Activated CD4-positive, alpha-beta T cell treated with anti-CD3 and anti-CD28 coated beads, Interleukin-2, amount 10 ng/mL, durations not matched to agents 24 days and 14 days (primary cell): ENCODE measurements around the gene RYR3. TPM values are rescaled to one million over a fixed set of nuclear protein-coding genes. Genes with fewer than 3 reads are reported as not detected.
"Not testable (repeated sequence)": the region's sequence is repeated elsewhere in the genome, so short reads cannot be mapped to it uniquely, and the experiment has no call there.

Experiments
- DNase-seq: peaks from one replicate; pipeline ENCODE4 v3.0.0; 2022
- H3K27ac Mint-ChIP-seq: one replicate; pipeline ENCODE4 v1.8.0; 2022; ENCODE audit warnings: mild to moderate bottlenecking, mixed read lengths
- H3K27me3 Mint-ChIP-seq: one replicate; pipeline ENCODE4 v1.8.0; 2022; ENCODE audit warnings: mixed read lengths
- H3K36me3 Mint-ChIP-seq: one replicate; pipeline ENCODE4 v1.8.0; 2022; ENCODE audit warnings: low read depth, mild to moderate bottlenecking, mixed read lengths
- H3K4me1 Mint-ChIP-seq: one replicate; pipeline ENCODE4 v1.8.0; 2021; ENCODE audit warnings: mixed read lengths
- H3K4me3 Mint-ChIP-seq: one replicate; pipeline ENCODE4 v1.8.0; 2022; ENCODE audit warnings: mild to moderate bottlenecking, moderate library complexity, mixed read lengths
- H3K9me3 Mint-ChIP-seq: one replicate; pipeline ENCODE4 v1.8.0; 2021; ENCODE audit warnings: mixed read lengths
- intact Hi-C: fragments of 100-400 bp; cut with micrococcal nuclease; formaldehyde crosslinking; loops from one replicate; pipeline ENCODE4 v1.15.1; 2023
- total RNA-seq: library from RNA; stranded (reverse); gene quantifications from 2 replicates; pipeline ENCODE4 v1.2.3, GENCODE V29; 2022

The RYR3 gene
- total RNA-seq, 1 donor from 2014 or later: not detected

- H3K36me3 Mint-ChIP-seq: no peaks in the 10 kb centered on the region
- H3K9me3 Mint-ChIP-seq: no peaks in the 10 kb centered on the region
These were observed 478.3 kb downstream of the RYR3 start for GRCh38 chr15:33788906-33789540.

GRCh38 chr15:33794453-33794852, 483.7 kb downstream of the RYR3 start:
- Mint-ChIP-seq H3K9me3 (no peaks in the 10 kb centered on the region), H3K36me3 (no peaks in the 10 kb centered on the region), H3K4me3 (no peak overlapping the region), H3K4me1 (no peaks in the 10 kb centered on the region), H3K27ac (no peak overlapping the region), H3K27me3 (peaks cover 2% of the 10 kb centered on the region)
- DNase-seq: no peak
- intact Hi-C loops: no loop called here

More at GRCh38 chr15:33788906-33789540, 478.3 kb downstream of the RYR3 start:
- Mint-ChIP-seq H3K4me1 (no peaks in the 10 kb centered on the region), H3K4me3 (no peak overlapping the region), H3K27me3 (peaks cover 8% of the 10 kb centered on the region), H3K27ac (no peak overlapping the region)
- DNase-seq: no peak
- intact Hi-C loops: no loop called here

- H3K27ac Mint-ChIP-seq: no peak overlapping the region
- no peaks in the 10 kb centered on the region for H3K9me3 Mint-ChIP-seq
- intact Hi-C loops: no loop called here
- peaks cover 2% of the 10 kb centered on the region for H3K27me3 Mint-ChIP-seq
- DNase-seq: no peak
- H3K4me3 Mint-ChIP-seq: no peak overlapping the region
- H3K36me3 Mint-ChIP-seq: no peaks in the 10 kb centered on the region
- H3K4me1 Mint-ChIP-seq: no peaks in the 10 kb centered on the region
These were observed 484.3 kb downstream of the RYR3 start for GRCh38 chr15:33795070-33795469.

DNA sequence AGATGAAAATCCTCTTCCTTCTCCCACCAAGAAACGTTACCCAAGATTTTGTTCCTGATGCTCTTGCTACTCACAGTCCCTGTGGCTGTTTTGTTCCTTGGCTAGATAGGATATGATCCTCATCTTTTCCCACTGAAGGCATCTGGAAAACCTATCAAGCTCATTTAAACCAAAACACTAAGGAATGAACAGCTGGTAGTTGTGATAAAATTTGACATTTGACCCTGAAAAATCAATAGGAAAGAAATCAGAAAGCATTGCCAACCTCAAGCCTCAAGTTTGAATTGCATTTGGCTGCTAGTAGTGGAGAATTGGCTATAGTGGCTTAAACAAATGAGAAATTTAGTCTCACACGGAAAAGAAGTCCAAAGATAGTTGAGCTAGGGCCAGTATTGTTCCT, 486.9 kb downstream of the RYR3 start:
- H3K27me3 Mint-ChIP-seq: peaks cover 6% of the 10 kb centered on the region
- no peaks in the 10 kb centered on the region for H3K9me3 Mint-ChIP-seq
- no peak overlapping the region for H3K27ac Mint-ChIP-seq
- no peak for DNase-seq
- intact Hi-C loops: no loop called here
- H3K4me1 Mint-ChIP-seq: no peaks in the 10 kb centered on the region
- H3K36me3 Mint-ChIP-seq: no peaks in the 10 kb centered on the region
- H3K4me3 Mint-ChIP-seq: no peak overlapping the region

GRCh38 chr15:33801954-33802353, 491.2 kb downstream of the RYR3 start:
- Mint-ChIP-seq H3K27ac (no peak overlapping the region), H3K36me3 (no peaks in the 10 kb centered on the region), H3K4me1 (no peaks in the 10 kb centered on the region), H3K27me3 (peaks cover 6% of the 10 kb centered on the region), H3K4me3 (no peak overlapping the region), H3K9me3 (no peaks in the 10 kb centered on the region)
- intact Hi-C loops: no loop called here
- no peak for DNase-seq

DNA sequence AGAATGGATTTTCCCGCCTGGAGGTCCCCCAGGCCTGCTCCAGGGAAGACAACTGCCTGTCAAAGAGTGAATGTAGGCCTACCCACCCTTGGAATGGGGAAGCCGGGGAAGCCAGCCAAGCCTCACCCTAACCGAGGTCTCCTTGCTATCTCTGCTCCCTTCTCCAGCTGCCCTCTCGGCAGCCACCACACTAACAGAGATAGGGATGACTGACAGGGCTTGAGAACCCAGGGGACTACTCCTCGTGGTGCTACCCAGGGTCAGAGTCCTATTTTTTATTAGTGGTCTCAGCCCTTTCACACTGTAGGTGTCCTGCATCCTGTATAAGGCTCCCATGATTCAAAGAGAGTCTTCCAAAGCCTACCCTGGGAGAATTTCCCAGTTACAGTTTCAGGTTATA, 496.9 kb downstream of the RYR3 start:
- Mint-ChIP-seq H3K4me3 (no peak overlapping the region), H3K4me1 (no peaks in the 10 kb centered on the region), H3K36me3 (no peaks in the 10 kb centered on the region), H3K27me3 (no peaks in the 10 kb centered on the region), H3K9me3 (no peaks in the 10 kb centered on the region), H3K27ac (no peak overlapping the region)
- no peak for DNase-seq
- intact Hi-C loops: no loop called here

DNA sequence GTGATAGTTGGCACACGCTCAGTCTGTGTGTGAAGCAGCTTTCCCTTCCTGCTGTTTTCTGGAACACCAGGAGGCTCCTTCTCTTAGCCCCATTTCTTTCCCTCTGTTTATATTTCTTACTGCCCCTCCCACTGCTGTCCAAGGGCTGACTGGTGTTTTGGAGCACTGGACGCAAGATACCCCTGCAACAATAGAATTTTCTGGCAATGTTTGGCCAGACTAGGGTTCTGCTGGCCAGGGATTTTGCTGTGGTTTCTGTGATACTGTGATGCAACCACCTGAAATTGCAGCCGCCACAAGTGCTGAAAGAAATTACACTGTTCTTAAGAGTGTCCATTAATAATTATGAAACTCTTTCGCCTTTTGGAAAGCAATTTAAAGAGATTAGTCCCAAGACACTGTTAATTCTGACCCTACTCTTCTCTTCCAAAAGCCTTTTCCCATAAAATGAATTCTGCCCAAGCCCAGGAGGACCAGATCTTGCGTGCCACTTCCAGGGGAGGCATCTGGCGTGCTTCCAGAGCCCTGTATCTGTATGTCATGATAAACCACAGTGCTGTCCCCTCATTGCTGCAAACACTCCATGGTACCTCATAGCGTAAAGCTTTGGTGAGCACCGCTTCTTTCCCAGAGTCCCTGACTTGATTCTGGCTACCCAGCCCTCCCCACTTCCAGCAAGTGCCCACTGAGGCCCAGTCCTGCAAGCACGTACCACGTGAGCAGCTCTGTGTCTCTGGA, 498.1 kb downstream of the RYR3 start:
- H3K4me1 Mint-ChIP-seq: no peaks in the 10 kb centered on the region
- no peak for DNase-seq

DNA sequence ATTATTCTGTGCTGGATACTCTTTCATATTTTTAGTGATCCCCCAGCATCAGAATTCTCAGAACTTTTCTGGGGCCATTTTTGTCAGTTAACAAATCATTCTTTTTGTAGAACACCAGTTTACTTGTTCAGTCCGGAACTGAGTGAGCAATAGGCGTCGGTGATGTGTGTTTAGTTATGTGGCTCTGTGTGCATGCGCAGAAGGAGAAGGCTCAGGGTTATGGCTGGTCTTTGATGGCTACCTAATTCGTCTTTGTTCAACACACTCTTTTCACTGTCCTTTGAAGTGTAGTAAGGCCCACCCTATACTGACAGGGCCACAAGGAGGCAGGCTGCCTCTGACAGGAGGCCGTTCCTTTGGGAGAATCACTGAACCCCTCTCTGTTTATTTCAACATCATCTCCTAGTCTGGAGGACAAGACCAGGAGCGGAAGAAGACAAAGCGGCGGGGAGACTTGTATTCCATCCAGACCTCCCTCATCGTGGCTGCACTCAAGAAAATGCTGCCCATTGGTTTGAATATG, 499.4 kb downstream of the RYR3 start:
- no peak for DNase-seq
- Mint-ChIP-seq H3K36me3 (no peaks in the 10 kb centered on the region), H3K27ac (no peak overlapping the region), H3K9me3 (no peaks in the 10 kb centered on the region), H3K4me3 (no peak overlapping the region), H3K4me1 (no peaks in the 10 kb centered on the region), H3K27me3 (no peaks in the 10 kb centered on the region)
- intact Hi-C loops: no loop called here

More for the DNA sequence above, 498.1 kb downstream of the RYR3 start:
- Mint-ChIP-seq H3K27me3 (no peaks in the 10 kb centered on the region), H3K9me3 (no peaks in the 10 kb centered on the region), H3K36me3 (no peaks in the 10 kb centered on the region), H3K4me3 (no peak overlapping the region), H3K27ac (no peak overlapping the region)
- intact Hi-C loops: no loop called here

DNA sequence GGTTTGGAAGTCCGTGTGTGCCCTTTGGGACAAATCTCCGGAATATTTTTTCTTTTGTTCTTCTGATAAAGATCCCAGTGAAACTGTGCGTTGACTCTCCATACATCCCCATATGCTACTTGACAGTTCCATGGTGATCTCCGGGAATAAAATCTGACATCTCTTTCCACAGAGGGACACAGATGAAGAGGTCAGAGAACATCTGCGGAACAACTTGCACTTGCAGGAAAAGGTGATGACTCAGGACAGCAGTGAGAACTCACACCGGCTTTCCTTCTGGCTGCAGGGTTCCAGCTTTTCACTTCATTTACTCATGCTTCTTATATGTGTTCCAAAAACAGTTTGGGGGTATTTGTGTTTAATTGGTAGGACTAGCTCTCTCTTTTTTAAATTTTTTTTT, 500.0 kb downstream of the RYR3 start:
- intact Hi-C loops: no loop called here
- H3K27me3 Mint-ChIP-seq: no peaks in the 10 kb centered on the region
- H3K9me3 Mint-ChIP-seq: no peaks in the 10 kb centered on the region
- no peak overlapping the region for H3K27ac Mint-ChIP-seq
- H3K4me3 Mint-ChIP-seq: no peak overlapping the region
- H3K4me1 Mint-ChIP-seq: no peaks in the 10 kb centered on the region
- no peaks in the 10 kb centered on the region for H3K36me3 Mint-ChIP-seq
- no peak for DNase-seq

DNA sequence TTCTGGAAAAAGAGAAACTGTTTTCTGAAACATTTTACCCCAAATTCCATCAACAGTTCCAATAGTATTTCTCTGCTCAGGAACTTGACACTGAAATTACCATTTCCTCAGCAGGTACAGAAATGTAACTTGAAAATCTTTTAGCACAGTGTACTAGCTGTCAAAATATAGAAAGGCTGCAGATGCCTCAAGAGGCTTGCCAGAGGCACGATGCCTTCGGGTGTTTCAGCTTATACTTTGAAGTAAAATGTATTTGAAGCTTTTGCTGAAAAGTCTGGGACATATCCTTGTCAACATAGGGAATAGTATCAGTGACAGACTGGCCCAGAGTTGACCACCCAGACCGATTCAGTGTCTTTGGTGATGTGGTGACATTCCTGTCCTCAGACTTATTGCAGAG, 503.1 kb downstream of the RYR3 start:
- Mint-ChIP-seq H3K4me1 (no peaks in the 10 kb centered on the region), H3K27ac (no peak overlapping the region), H3K27me3 (no peaks in the 10 kb centered on the region), H3K4me3 (no peak overlapping the region), H3K9me3 (no peaks in the 10 kb centered on the region), H3K36me3 (no peaks in the 10 kb centered on the region)
- intact Hi-C loops: no loop called here
- DNase-seq: no peak

DNA sequence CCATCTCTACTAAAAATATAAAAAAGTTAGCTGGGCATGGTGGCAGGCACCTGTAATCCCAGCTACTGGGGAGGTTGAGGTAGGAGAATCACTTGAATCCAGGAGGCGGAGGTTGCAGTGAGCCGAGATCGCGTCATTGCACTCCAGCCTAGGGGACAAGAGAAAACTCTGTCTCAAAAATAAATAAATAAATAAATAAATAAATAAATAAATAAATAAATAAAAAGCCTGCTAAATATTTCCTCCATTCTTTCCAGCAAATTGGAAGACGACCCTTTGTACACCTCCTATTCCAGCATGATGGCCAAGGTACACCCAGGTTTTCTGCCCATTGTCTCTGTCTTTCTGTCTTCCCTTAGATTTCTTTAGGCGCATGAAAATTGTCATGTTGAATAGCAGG, 508.7 kb downstream of the RYR3 start:
- intact Hi-C loops, H3K4me1 Mint-ChIP-seq, H3K9me3 Mint-ChIP-seq, H3K4me3 Mint-ChIP-seq, H3K36me3 Mint-ChIP-seq, DNase-seq, H3K27me3 Mint-ChIP-seq, H3K27ac Mint-ChIP-seq: not testable (repeated sequence)

- Mint-ChIP-seq H3K27me3 (peaks cover 6% of the 10 kb centered on the region), H3K4me1 (no peaks in the 10 kb centered on the region), H3K9me3 (no peaks in the 10 kb centered on the region), H3K27ac (no peak overlapping the region), H3K4me3 (no peak overlapping the region), H3K36me3 (no peaks in the 10 kb centered on the region)
- DNase-seq: no peak
- intact Hi-C loops: no loop called here
These were observed 511.7 kb downstream of the RYR3 start for GRCh38 chr15:33822479-33822878.

GRCh38 chr15:33823119-33823518, 512.4 kb downstream of the RYR3 start:
- Mint-ChIP-seq H3K9me3 (no peaks in the 10 kb centered on the region), H3K4me3 (no peak overlapping the region), H3K36me3 (no peaks in the 10 kb centered on the region), H3K27me3 (peaks cover 6% of the 10 kb centered on the region), H3K4me1 (no peaks in the 10 kb centered on the region), H3K27ac (no peak overlapping the region)
- intact Hi-C loops: no loop called here
- no peak for DNase-seq

- H3K27ac Mint-ChIP-seq: no peak overlapping the region
- H3K27me3 Mint-ChIP-seq: peaks cover 6% of the 10 kb centered on the region
- DNase-seq: no peak
- H3K4me3 Mint-ChIP-seq: no peak overlapping the region
- H3K9me3 Mint-ChIP-seq: no peaks in the 10 kb centered on the region
- no peaks in the 10 kb centered on the region for H3K36me3 Mint-ChIP-seq
- H3K4me1 Mint-ChIP-seq: no peaks in the 10 kb centered on the region
- intact Hi-C loops: no loop called here
These were observed 514.7 kb downstream of the RYR3 start for GRCh38 chr15:33825453-33825852.
